HG02798 (cell line): Measurements from ENCODE around the gene NOD2.

Experiments
- ATAC-seq: cut with Tn5 transposase; IDR thresholded peaks from one replicate; pipeline ENCODE4 v1.9.1; 2021; ENCODE audit warnings: mild to moderate bottlenecking; ENCODE audit not compliant: unreplicated experiment, poor library complexity

Gene NOD2

DNA sequence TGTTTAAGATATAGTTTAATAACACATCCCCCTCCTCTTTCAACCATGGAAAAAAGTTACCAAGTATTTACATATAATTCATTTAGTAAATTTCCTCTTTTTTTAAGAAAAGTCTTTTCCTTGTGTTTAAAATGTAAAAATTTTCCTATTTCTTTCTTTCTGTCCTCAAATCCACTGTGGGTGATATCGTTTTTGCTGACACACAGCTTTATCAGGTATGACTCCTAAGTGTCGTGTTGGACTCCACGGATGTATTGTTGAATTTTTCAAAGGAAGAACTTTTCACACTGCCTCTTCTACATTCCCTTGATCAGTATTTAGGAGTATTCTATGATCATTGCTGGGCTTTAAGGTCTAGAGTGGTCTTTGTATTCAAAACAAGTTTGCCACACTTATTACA is 81.6 kb downstream of the NOD2 start:
- no peak for ATAC-seq

GRCh38 chr16:50776037-50776436 is 82.6 kb downstream of the NOD2 start:
- no peak for ATAC-seq

DNA sequence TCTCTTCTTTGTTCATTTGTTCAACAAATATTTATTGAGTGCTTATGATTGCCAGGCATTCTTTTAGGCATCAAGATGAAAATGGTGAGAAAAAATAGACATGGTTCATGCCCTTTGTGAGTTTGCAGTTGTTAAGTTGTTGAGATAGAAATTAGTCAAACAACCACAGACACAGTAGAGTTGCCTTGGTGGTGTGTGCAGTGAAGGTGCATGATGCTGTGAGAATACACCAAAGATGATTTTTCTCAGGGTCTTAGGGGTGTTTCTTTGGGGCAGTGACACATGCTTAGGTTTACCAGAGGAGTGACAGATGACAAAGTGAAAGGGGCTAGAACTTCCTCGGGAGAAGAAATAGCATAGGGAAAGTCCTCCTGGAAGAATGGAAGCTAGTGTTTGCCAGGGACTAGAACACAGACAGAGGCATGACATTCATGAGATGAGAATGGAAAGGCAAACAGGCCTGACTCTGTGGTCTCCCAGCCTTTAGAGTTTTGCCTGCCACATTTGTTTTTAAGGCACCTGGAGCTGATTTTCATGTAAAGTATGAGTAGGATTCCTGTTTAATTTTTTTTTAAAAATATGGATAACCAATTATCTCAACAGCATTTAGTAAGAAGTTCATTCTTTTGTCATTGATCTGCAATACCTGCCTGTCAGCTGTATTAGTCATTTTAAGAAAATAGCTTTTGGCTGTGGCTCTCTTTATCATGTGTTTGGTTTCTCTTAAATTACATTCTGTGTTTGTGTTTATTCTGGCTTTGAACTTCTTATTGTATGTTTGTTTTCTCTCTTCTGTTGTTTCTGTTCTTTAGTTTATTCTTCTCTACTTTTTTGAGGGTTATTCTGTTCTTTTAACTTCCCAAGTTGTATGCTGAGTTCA is 85.1 kb downstream of the NOD2 start:
- ATAC-seq = no peak

GRCh38 chr16:50781043-50781442 is 87.6 kb downstream of the NOD2 start:
- ATAC-seq = no peak

DNA sequence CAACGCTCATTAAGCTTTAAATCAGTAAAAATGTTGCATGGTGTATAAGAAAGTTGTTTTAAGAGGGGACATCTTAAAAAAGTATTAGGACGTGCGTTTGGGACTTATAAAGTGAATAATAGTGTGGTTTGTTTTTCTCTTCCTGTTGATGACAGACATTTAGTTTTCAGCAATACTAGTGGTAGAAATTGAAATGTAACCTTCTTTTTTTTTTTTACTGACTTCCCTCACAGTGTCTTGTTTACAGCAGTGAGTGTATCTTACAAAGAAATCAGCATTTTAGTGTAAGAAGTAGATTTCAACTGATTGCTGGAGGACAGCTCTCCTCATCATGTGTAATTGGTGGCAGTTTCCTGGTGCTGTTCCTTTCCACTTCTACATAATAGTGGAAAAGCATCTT is 88.1 kb downstream of the NOD2 start:
- ATAC-seq = no peak
